Prostate gland (tissue), 2 donors: ENCODE data around the gene RGS10. TPM values are rescaled to one million over a fixed set of nuclear protein-coding genes. Genes with fewer than 3 reads are reported as not detected.

Source experiments
- DNase-seq: peaks from one replicate; pipeline ENCODE4 v3.0.0-alpha.2; 2019; ENCODE audit warnings: low spot score
- H3K27ac ChIP-seq, 2 donors: fragments of 200-600 bp; sonication (generic); 2 replicates each; pipeline ENCODE4 v1.5.1; 2017 to 2019
- H3K27me3 ChIP-seq: fragments of 200-600 bp; sonication (generic); replicated peaks from 2 replicates; pipeline ENCODE4 v1.5.1; 2019; ENCODE audit not compliant: insufficient read depth
- H3K36me3 ChIP-seq, 2 donors: fragments of 200-600 bp; sonication (generic); 1 replicate in 1 of 2; 2 replicates in 1 of 2; pipeline versions ENCODE4 v1.5.1 to v1.8.1; 2017 to 2019
- H3K4me1 ChIP-seq: fragments of 200-600 bp; sonication (generic); replicated peaks from 2 replicates; pipeline ENCODE4 v1.5.1; 2019
- H3K4me3 ChIP-seq, 2 donors: fragments of 200-600 bp; sonication (generic); 2 replicates each; pipeline ENCODE4 v1.5.1; 2017 to 2019
- H3K9me3 ChIP-seq: fragments of 200-600 bp; sonication (generic); 2 replicates; pipeline ENCODE4 v1.5.1; 2017
- POLR2A ChIP-seq: fragments of 450-650 bp; IDR thresholded peaks from one replicate; pipeline ENCODE4 v1.6.1; 2016; ENCODE audit warnings: antibody characterized with exemption, mild to moderate bottlenecking
- POLR2AphosphoS5 ChIP-seq: sonication (generic); formaldehyde crosslinking; IDR thresholded peaks from one replicate; pipeline ENCODE4 v1.6.1; 2017; ENCODE audit warnings: antibody characterized with exemption
- WGBS: methylation state at CpG from one replicate; pipeline ENCODE4 v1.1.5; 2018; 5-methylcytosine and 5-hydroxymethylcytosine counted together
- intact Hi-C: fragments of 100-400 bp; cut with DNase I; formaldehyde crosslinking; loops from one replicate; pipeline ENCODE4 v1.14.2; 2022
- total RNA-seq, 2 donors: library from RNA; depleted of rRNA; stranded (reverse); fragments of >200 nt; gene quantifications; one replicate each; pipeline ENCODE4 v1.1.0, GENCODE V29; 2016
- TF ChIP-seq, protein P1 (sequence below), 4 experiments: fragments of 200-600 bp in 2 of 4; fragments of 450-650 bp in 2 of 4; sonication (generic) in 2 of 4; IDR thresholded peaks; 1 replicate in 3 of 4; 2 replicates in 1 of 4; pipeline ENCODE4 v1.5.1; 2016 to 2019; ENCODE audit warnings: antibody characterized with exemption in 4 of 4, mild to moderate bottlenecking in 2 of 4, moderate library complexity in 2 of 4

RGS10 gene
- total RNA-seq, 2 donors from 2014 or later: 12.4 to 67.7 TPM

DNA sequence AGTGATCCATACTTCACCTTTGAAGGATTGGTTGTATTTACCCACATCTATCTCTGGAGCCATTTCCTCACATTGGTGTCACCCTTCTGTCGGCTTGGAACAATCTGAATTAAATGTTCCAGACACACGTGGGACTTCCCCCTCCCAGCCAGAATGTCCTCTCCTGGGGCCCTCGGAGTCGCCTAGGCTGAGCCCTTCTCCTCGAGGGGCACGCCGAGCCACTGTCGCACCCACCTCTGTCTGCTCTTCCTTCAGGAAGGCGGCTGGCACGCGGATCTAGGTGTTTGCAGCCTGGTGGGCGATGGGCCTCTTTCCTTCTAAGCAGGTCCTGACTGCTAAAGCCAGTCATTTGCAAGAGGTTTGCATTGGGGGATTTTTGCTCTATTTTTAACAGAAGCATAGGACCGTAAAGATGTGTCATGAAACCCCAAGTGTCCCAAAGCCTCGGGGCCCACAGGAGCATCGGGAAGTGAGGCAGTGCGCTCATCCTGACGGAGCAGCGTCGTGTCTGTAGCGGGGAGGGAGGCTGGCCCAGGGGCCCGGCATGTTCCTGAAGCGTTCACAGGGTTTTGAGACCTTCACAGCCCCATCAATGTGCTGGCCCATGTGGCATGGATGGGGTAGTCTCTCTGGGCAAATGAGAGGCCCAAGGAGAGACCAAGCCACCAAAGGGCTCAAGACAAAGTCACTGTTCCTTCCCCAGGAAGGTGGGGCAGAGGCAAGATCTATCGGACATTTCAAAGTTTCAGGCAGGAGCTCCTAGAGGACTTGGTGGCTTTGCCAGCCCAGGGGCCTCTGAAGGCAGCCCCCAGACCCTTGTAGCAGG, 86.7 kb downstream of the RGS10 start:
- H3K4me1 ChIP-seq: no peaks in the 10 kb centered on the region
- no peaks in the 10 kb centered on the region for H3K9me3 ChIP-seq

DNA sequence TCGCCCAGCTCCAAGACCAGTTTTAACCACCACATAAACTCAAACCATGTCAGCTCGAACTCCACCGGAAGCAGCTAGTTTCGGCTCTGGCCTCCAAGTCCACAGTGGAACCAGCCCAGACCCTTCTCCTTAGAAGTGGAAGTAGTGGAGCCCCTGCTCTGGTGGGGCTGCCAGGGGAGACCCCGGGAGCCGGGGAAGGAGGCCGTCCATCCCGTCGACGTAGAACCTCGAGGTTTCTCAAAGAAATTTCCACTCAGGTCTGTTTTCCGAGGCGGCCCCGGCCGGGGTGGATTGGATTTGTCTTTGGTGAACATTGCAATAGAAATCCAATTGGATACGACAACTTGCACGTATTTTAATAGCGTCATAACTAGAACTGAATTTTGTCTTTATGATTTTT, 87.5 kb downstream of the RGS10 start:
- intact Hi-C loops: no loop called here
- DNase-seq: no peak
- Histone ChIP-seq H3K27ac (no peak overlapping the region), H3K4me3 (no peak overlapping the region), H3K27me3 (no peaks in the 10 kb centered on the region), H3K4me1 (no peaks in the 10 kb centered on the region), H3K9me3 (no peaks in the 10 kb centered on the region), H3K36me3 (no peaks in the 10 kb centered on the region)
- 95% methylated on average over 18 of the region's 18 CpGs for WGBS
- TF ChIP-seq POLR2AphosphoS5: no peak
- TF ChIP-seq, protein P1, sequence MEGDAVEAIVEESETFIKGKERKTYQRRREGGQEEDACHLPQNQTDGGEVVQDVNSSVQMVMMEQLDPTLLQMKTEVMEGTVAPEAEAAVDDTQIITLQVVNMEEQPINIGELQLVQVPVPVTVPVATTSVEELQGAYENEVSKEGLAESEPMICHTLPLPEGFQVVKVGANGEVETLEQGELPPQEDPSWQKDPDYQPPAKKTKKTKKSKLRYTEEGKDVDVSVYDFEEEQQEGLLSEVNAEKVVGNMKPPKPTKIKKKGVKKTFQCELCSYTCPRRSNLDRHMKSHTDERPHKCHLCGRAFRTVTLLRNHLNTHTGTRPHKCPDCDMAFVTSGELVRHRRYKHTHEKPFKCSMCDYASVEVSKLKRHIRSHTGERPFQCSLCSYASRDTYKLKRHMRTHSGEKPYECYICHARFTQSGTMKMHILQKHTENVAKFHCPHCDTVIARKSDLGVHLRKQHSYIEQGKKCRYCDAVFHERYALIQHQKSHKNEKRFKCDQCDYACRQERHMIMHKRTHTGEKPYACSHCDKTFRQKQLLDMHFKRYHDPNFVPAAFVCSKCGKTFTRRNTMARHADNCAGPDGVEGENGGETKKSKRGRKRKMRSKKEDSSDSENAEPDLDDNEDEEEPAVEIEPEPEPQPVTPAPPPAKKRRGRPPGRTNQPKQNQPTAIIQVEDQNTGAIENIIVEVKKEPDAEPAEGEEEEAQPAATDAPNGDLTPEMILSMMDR (IDR thresholded peaks at IDR 0.05): no peak
- no peak for TF ChIP-seq POLR2A

More for the DNA sequence above, 86.7 kb downstream of the RGS10 start:
- Histone ChIP-seq H3K27me3 (no peaks in the 10 kb centered on the region), H3K36me3 (no peaks in the 10 kb centered on the region), H3K4me3 (no peak overlapping the region), H3K27ac (no peak overlapping the region)
- no peak for DNase-seq
- intact Hi-C loops: no loop called here
- 95% methylated on average over 23 of the region's 23 CpGs for WGBS
- TF ChIP-seq, protein P1 (IDR thresholded peaks at IDR 0.05): no peak
- TF ChIP-seq POLR2A: no peak
- TF ChIP-seq POLR2AphosphoS5: no peak

DNA sequence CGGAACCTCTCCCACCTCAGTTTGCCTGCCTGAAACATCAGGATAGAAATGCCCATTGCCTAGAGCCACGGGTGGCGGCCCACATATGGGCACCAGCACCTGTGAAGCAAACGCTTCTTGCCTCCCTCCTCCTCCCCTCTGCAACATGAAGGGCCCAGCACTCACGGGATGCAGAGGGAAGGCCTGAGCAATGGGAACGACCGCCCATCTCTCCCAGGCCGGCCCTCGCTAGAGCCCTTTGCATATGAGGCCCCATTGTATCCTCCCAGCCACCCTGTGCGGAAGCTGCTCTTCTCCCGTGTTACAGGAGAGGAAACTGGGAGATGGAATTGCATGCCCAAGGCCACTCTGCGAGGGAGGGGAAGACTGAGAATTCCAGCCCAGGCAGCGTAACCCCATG, 88.2 kb downstream of the RGS10 start:
- Histone ChIP-seq H3K27me3 (no peaks in the 10 kb centered on the region), H3K9me3 (no peaks in the 10 kb centered on the region), H3K4me1 (no peaks in the 10 kb centered on the region), H3K27ac (no peak overlapping the region), H3K36me3 (no peaks in the 10 kb centered on the region), H3K4me3 (no peak overlapping the region)
- TF ChIP-seq, protein P1 (IDR thresholded peaks at IDR 0.05): no peak
- TF ChIP-seq POLR2AphosphoS5 (no peak), POLR2A (no peak)
- intact Hi-C loops: no loop called here
- 86% methylated on average over 13 of the region's 13 CpGs for WGBS
- no peak for DNase-seq

DNA sequence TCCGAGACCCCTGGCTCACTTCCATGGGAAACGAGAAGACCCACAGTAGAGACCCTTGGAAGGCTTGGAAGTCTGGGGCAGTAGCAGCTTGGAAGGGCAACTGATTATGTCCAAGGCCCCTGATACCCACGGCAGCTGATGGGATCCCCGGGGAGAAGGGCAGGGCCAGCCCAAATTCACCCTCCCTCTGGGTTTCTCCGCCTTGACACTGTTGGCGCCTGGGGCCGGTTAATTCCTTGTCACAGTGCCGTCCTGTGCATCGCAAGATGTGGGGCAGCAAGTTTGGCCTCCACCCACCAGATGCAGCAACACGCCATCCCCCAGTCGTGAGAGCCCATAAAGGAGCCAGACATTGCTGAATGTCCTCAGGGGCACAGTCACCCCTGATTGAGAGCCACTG, 89.2 kb downstream of the RGS10 start:
- H3K27ac ChIP-seq: no peak overlapping the region
- H3K9me3 ChIP-seq: no peaks in the 10 kb centered on the region
- H3K4me1 ChIP-seq: no peaks in the 10 kb centered on the region
- no peaks in the 10 kb centered on the region for H3K36me3 ChIP-seq
- no peaks in the 10 kb centered on the region for H3K27me3 ChIP-seq
- no peak for DNase-seq
- TF ChIP-seq POLR2A (no peak), POLR2AphosphoS5 (no peak)
- TF ChIP-seq, protein P1 (IDR thresholded peaks at IDR 0.05): no peak
- H3K4me3 ChIP-seq: no peak overlapping the region
- intact Hi-C loops: no loop called here
- WGBS: 82% methylated on average over 11 of the region's 11 CpGs

DNA sequence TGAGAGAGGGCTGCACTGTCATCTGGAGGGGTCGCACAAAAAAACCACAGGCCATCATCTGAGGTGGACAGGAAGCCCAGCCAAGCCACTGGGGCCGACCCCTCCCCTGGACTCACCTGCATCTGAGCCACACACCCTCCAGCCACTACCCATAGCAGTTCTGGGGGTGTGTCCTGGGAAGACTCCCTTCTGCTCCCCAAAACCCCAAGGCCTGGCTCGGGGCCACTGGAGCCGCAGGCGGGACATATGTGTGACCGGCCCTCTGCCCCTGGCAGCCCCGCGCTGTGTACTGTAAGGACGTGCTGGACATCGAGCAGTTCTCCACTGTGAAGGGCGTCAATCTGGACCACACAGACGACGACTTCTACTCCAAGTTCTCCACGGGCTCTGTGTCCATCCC, 90.1 kb downstream of the RGS10 start:
- no peaks in the 10 kb centered on the region for H3K9me3 ChIP-seq
- no peaks in the 10 kb centered on the region for H3K4me1 ChIP-seq
- TF ChIP-seq, protein P1 (IDR thresholded peaks at IDR 0.05): no peak
- TF ChIP-seq POLR2AphosphoS5: no peak
- no peak for TF ChIP-seq POLR2A
- no peaks in the 10 kb centered on the region for H3K27me3 ChIP-seq
- 90% methylated on average over 14 of the region's 14 CpGs for WGBS
- H3K4me3 ChIP-seq: no peak overlapping the region
- intact Hi-C loops: no loop called here
- no peak overlapping the region for H3K27ac ChIP-seq
- no peaks in the 10 kb centered on the region for H3K36me3 ChIP-seq
- no peak for DNase-seq
